BE2C (cell line): ENCODE results near the gene LYRM4.

Experiments used
- DNase-seq: peaks from one replicate; pipeline ENCODE4 v3.0.0-alpha.2; 2020
- H3K27me3 ChIP-seq: fragments of 250-450 bp; sonication (Bioruptor Pico); 2 replicates; pipeline ENCODE4 v1.5.1; 2020; ENCODE audit warnings: mild to moderate bottlenecking
- H3K36me3 ChIP-seq: fragments of 250-450 bp; sonication (Bioruptor Pico); 2 replicates; pipeline ENCODE4 v1.5.1; 2020; ENCODE audit warnings: mild to moderate bottlenecking
- H3K4me1 ChIP-seq: fragments of 250-450 bp; sonication (Bioruptor Pico); 2 replicates; pipeline ENCODE4 v1.5.1; 2020
- H3K4me3 ChIP-seq: 2 replicates; pipeline ENCODE4 v1.5.1; 2011; ENCODE audit warnings: low read depth, low read length
- H3K9me3 ChIP-seq: fragments of 250-450 bp; sonication (Bioruptor Pico); 2 replicates; pipeline ENCODE4 v1.5.1; 2020
- TF ChIP-seq, protein P1 (sequence below): IDR thresholded peaks from 2 replicates; pipeline ENCODE4 v1.5.1; 2012; ENCODE audit warnings: mild to moderate bottlenecking, low read depth, low read length

The LYRM4 gene

GRCh38 chr6:5109436-5109835 lies 151.3 kb downstream of the LYRM4 start:
- H3K27me3 ChIP-seq: no peaks in the 10 kb centered on the region
- no peak overlapping the region for H3K4me3 ChIP-seq
- no peaks in the 10 kb centered on the region; the same call in none of the 2 replicates for H3K36me3 ChIP-seq
- no peaks in the 10 kb centered on the region for H3K4me1 ChIP-seq
- DNase-seq: no peak
- H3K9me3 ChIP-seq: no peaks in the 10 kb centered on the region
- TF ChIP-seq, protein P1, sequence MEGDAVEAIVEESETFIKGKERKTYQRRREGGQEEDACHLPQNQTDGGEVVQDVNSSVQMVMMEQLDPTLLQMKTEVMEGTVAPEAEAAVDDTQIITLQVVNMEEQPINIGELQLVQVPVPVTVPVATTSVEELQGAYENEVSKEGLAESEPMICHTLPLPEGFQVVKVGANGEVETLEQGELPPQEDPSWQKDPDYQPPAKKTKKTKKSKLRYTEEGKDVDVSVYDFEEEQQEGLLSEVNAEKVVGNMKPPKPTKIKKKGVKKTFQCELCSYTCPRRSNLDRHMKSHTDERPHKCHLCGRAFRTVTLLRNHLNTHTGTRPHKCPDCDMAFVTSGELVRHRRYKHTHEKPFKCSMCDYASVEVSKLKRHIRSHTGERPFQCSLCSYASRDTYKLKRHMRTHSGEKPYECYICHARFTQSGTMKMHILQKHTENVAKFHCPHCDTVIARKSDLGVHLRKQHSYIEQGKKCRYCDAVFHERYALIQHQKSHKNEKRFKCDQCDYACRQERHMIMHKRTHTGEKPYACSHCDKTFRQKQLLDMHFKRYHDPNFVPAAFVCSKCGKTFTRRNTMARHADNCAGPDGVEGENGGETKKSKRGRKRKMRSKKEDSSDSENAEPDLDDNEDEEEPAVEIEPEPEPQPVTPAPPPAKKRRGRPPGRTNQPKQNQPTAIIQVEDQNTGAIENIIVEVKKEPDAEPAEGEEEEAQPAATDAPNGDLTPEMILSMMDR: no peak

DNA sequence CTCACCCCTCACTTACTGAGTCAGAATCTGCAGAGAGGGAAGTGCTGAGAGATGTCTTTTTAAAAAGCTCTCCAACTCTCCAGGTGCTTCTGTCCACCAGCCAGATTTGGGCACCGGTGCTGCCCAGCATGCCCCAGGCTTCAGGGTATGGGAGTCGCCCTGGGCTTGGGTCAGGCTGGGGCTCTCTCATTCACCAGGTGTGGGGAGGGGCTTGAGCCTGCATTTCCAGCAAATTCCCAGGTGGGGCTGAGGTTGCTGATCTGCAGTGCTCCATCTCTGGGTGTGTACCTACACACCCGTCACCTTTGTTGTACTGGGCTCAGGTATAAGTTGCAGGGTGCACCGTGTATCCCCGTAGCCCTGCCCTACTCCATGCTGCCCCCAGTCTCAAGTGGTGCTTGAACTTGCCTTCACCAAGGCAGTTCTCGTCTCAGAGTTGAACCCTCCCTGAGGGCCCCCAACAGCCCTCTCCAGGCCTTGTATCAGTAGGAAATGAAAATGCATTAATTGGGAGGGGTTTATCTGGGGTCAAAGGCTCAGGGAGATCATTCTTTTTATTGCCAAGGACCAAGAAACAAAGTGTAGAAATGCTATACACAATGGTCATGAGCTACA lies 152.1 kb downstream of the LYRM4 start:
- TF ChIP-seq, protein P1: no peak
- H3K36me3 ChIP-seq: no peaks in the 10 kb centered on the region; the same call in none of the 2 replicates
- no peaks in the 10 kb centered on the region for H3K9me3 ChIP-seq
- no peaks in the 10 kb centered on the region for H3K4me1 ChIP-seq
- H3K27me3 ChIP-seq: no peaks in the 10 kb centered on the region
- no peak overlapping the region for H3K4me3 ChIP-seq
- no peak for DNase-seq

- no peaks in the 10 kb centered on the region for H3K4me1 ChIP-seq
- no peaks in the 10 kb centered on the region for H3K9me3 ChIP-seq
- H3K36me3 ChIP-seq: no peaks in the 10 kb centered on the region; the same call in none of the 2 replicates
- H3K27me3 ChIP-seq: no peaks in the 10 kb centered on the region
- DNase-seq: no peak
- no peak overlapping the region for H3K4me3 ChIP-seq
- TF ChIP-seq, protein P1: no peak
Measured at GRCh38 chr6:5108068-5108467, 152.7 kb downstream of the LYRM4 start.

DNA sequence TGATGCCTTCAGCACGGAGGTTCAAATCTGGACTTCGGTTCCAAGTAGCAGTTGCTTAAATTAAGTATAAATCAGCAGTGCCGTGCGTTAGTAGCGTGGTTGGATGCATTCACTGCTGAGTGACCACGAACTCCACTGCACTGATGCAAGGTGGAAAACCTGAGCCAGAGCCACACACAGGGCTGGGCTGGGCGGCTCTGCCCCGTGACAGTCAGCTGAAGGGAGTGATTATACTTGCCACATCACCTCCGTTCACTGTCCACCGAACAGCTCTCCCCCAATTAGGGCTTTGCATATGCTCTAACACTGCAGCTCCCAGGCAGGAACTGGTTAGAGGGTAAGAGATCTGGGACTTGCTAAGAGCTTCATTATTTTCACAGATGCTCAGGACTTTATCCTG lies 153.4 kb downstream of the LYRM4 start:
- no peak overlapping the region for H3K4me3 ChIP-seq
- no peaks in the 10 kb centered on the region for H3K27me3 ChIP-seq
- no peaks in the 10 kb centered on the region for H3K4me1 ChIP-seq
- DNase-seq: no peak
- H3K9me3 ChIP-seq: no peaks in the 10 kb centered on the region
- TF ChIP-seq, protein P1: no peak
- H3K36me3 ChIP-seq: no peaks in the 10 kb centered on the region; the same call in none of the 2 replicates

GRCh38 chr6:5105146-5105545 lies 155.6 kb downstream of the LYRM4 start:
- Histone ChIP-seq H3K4me1 (no peaks in the 10 kb centered on the region), H3K4me3 (no peak overlapping the region), H3K27me3 (no peaks in the 10 kb centered on the region)

GRCh38 chr6:5104667-5105066 lies 156.1 kb downstream of the LYRM4 start:
- DNase-seq: no peak
- Histone ChIP-seq H3K27me3 (no peaks in the 10 kb centered on the region), H3K4me1 (no peaks in the 10 kb centered on the region), H3K9me3 (no peaks in the 10 kb centered on the region), H3K36me3 (no peaks in the 10 kb centered on the region; the same call in none of the 2 replicates), H3K4me3 (no peak overlapping the region)
- TF ChIP-seq, protein P1: no peak

More at GRCh38 chr6:5105146-5105545, 155.6 kb downstream of the LYRM4 start:
- H3K9me3 ChIP-seq: no peaks in the 10 kb centered on the region
- H3K36me3 ChIP-seq: no peaks in the 10 kb centered on the region; the same call in none of the 2 replicates
- no peak for DNase-seq
- TF ChIP-seq, protein P1: no peak
